ENCODE results near the gene ZSWIM9.

DNA sequence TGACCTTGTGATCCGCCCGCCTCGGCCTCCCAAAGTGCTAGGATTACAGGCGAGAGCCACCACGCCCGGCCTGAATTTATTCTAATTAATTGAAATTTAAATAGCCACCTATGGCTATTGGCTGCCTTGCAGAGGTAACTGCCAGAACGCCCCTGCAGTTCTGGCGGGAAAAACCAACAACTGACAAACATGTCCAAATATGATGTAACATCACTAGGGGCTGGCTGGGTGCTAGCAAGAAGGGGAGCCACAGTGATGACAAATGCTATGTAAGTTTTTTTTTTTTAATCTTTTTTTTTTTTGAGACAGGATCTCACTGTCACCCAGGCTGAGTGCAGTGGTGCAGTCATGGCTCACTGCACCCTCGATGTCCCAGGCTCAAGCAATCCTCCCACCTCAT lies 12.9 kb downstream of the ZSWIM9 start:
- TF ChIP-seq, protein P1, sequence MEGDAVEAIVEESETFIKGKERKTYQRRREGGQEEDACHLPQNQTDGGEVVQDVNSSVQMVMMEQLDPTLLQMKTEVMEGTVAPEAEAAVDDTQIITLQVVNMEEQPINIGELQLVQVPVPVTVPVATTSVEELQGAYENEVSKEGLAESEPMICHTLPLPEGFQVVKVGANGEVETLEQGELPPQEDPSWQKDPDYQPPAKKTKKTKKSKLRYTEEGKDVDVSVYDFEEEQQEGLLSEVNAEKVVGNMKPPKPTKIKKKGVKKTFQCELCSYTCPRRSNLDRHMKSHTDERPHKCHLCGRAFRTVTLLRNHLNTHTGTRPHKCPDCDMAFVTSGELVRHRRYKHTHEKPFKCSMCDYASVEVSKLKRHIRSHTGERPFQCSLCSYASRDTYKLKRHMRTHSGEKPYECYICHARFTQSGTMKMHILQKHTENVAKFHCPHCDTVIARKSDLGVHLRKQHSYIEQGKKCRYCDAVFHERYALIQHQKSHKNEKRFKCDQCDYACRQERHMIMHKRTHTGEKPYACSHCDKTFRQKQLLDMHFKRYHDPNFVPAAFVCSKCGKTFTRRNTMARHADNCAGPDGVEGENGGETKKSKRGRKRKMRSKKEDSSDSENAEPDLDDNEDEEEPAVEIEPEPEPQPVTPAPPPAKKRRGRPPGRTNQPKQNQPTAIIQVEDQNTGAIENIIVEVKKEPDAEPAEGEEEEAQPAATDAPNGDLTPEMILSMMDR (IDR thresholded peaks at IDR 0.05): no peak
- no peak for TF ChIP-seq POLR2AphosphoS5 (IDR thresholded peaks at IDR 0.05)

All from breast epithelium (tissue), 3 donors.